ENCODE results near the gene BBS1. TPM values are rescaled to one million over a fixed set of nuclear protein-coding genes. Genes with fewer than 3 reads are reported as not detected.

BBS1 gene
- total and polyA plus RNA-seq, 2 donors (not counting 3 experiments of a cell fraction or from before 2014, with no cell fraction given) = 29.2 to 32.9 TPM

- POLR2A ChIA-PET = interaction anchor here (1.0 to 1.5 kb wide), 4 partner anchors 10 to 199 kb away, joined by 3 to 15 read pairs (median 6); partner anchors contain the start of genes PELI3, RBM4 and RBM4B
- CTCF ChIA-PET = interaction anchor here (1.0 to 1.9 kb wide), 19 partner anchors 9 to 199 kb away, joined by 3 to 12 read pairs (median 4); partner anchors contain the start of genes MRPL11, PELI3 and RBM4B
- Histone ChIP-seq H3K4me1 (ENCODE audit: control insufficient read depth, extremely low read depth, insufficient read depth, low read length) (peaks cover 10% of the 10 kb centered on the region), H3K27me3 (ENCODE audit: control insufficient read depth in 2 of 2, insufficient read depth in 2 of 2, low read length in 2 of 2) (no peaks in the 10 kb centered on the region), H3K9me1 (replicated peaks; ENCODE audit: control insufficient read depth, extremely low read depth, insufficient read depth, low read length) (no peaks in the 10 kb centered on the region), H3K27ac (ENCODE audit: insufficient read depth, low read depth, low read length) (peak overlapping the region; percentile 96), H3K9me3 (replicated peaks; ENCODE audit: control insufficient read depth, insufficient read depth, low read length) (no peaks in the 10 kb centered on the region), H3K36me3 (ENCODE audit: control insufficient read depth in 2 of 2, extremely low read depth in 1 of 2, insufficient read depth in 2 of 2, low read length in 2 of 2) (no peaks in the 10 kb centered on the region), H4K20me1 (replicated peaks; ENCODE audit: control insufficient read depth, extremely low read depth, insufficient read depth, low read length) (no peaks in the 10 kb centered on the region), H3K4me2 (ENCODE audit: insufficient read depth, low read length) (peak overlapping the region; percentile 93), H3K4me3 (replicated peaks in 1 of 3; ENCODE audit: insufficient read depth in 1 of 3, low read depth in 1 of 3, low read length in 3 of 3) (peak overlapping the region; percentile 71 to 89 (median 86)), H3K79me2 (ENCODE audit: control insufficient read depth, insufficient read depth, low read length) (peaks cover 7% of the 10 kb centered on the region), H3K9ac (replicated peaks; ENCODE audit: extremely low read depth, insufficient read depth, low read length) (peak overlapping the region; percentile 99), H2AFZ (ENCODE audit: low read depth, low read length) (peak overlapping the region; percentile 93)
- dilution Hi-C loops (cut with MboI; ENCODE audit: extremely low pct_ligation_motif_present, low sequenced_read_pairs) (no loop called here), intact Hi-C loops (cut with micrococcal nuclease) (loop anchor here (1.0 to 2.0 kb wide), 5 partner anchors 13 to 198 kb away; partner anchors contain the start of genes ACTN3, BBS1, PELI3 and RBM4B)
- DNase-seq (ENCODE audit: low read depth, low spot score) (no peak), FAIRE-seq (no peak)
- TSS peak; percentile 64 for BruUV-seq (replicated peaks)
- TF ChIP-seq EZH2 (IDR thresholded peaks at IDR 0.05; ENCODE audit: borderline replicate concordance, low read depth, low read length, severe bottlenecking) = no peak
- no peak for TF ChIP-seq MYC (IDR thresholded peaks at IDR 0.05; ENCODE audit: low read depth, low read length)
- no peak for TF ChIP-seq POLR2AphosphoS5 (IDR thresholded peaks at IDR 0.05; ENCODE audit: insufficient read depth, low read depth, low read length)
Measured at GRCh38 chr11:66479394-66480116, 30.9 kb upstream of the BBS1 start.

- Histone ChIP-seq H3K27ac (ENCODE audit: insufficient read depth, low read depth, low read length) (peak within 1 kb of the TSS; percentile 96), H3K79me2 (ENCODE audit: control insufficient read depth, insufficient read depth, low read length) (peaks cover 7% of the 10 kb centered on the region), H4K20me1 (replicated peaks; ENCODE audit: control insufficient read depth, extremely low read depth, insufficient read depth, low read length) (no peaks in the 10 kb centered on the region), H3K4me2 (ENCODE audit: insufficient read depth, low read length) (peak within 1 kb of the TSS; percentile 93), H3K9me1 (replicated peaks; ENCODE audit: control insufficient read depth, extremely low read depth, insufficient read depth, low read length) (no peaks in the 10 kb centered on the region), H3K4me1 (ENCODE audit: control insufficient read depth, extremely low read depth, insufficient read depth, low read length) (peaks cover 10% of the 10 kb centered on the region), H3K27me3 (ENCODE audit: control insufficient read depth in 2 of 2, insufficient read depth in 2 of 2, low read length in 2 of 2) (no peaks in the 10 kb centered on the region), H3K9me3 (replicated peaks; ENCODE audit: control insufficient read depth, insufficient read depth, low read length) (no peaks in the 10 kb centered on the region), H3K9ac (replicated peaks; ENCODE audit: extremely low read depth, insufficient read depth, low read length) (peak within 1 kb of the TSS; percentile 99), H3K4me3 (replicated peaks in 1 of 3; ENCODE audit: insufficient read depth in 1 of 3, low read depth in 1 of 3, low read length in 3 of 3) (peak within 1 kb of the TSS; percentile 71 to 89 (median 86)), H3K36me3 (ENCODE audit: control insufficient read depth in 2 of 2, extremely low read depth in 1 of 2, insufficient read depth in 2 of 2, low read length in 2 of 2) (no peaks in the 10 kb centered on the region), H2AFZ (ENCODE audit: low read depth, low read length) (peak within 1 kb of the TSS; percentile 97)
- no peak for TF ChIP-seq GATA2 (IDR thresholded peaks at IDR 0.05; ENCODE audit: insufficient read depth, insufficient read length, low read depth, low read length)
- TF ChIP-seq POLR2A (IDR thresholded peaks at IDR 0.05; ENCODE audit: low read depth, low read length) = peak; percentile 96
- TF ChIP-seq POLR2AphosphoS5 (IDR thresholded peaks at IDR 0.05; ENCODE audit: insufficient read depth, low read depth, low read length) = peak; percentile 95
- intact Hi-C loops (cut with micrococcal nuclease) = loop anchor here (1.0 to 2.0 kb wide), 5 partner anchors 14 to 197 kb away; partner anchors contain the start of genes ACTN3, BBS1, PELI3 and RBM4B
- FAIRE-seq (peak; percentile 93), DNase-seq (ENCODE audit: low read depth, low spot score) (peak; percentile 98)
- CTCF ChIA-PET = interaction anchor here (0.6 to 1.9 kb wide), 13 partner anchors 10 to 198 kb away, joined by 3 to 12 read pairs (median 4); partner anchors contain the start of genes MRPL11 and PELI3
- dilution Hi-C loops (cut with MboI; ENCODE audit: extremely low pct_ligation_motif_present, low sequenced_read_pairs) = no loop called here
- POLR2A ChIA-PET = interaction anchor here (1.0 to 1.5 kb wide), 4 partner anchors 11 to 198 kb away, joined by 3 to 15 read pairs (median 6); partner anchors contain the start of genes PELI3, RBM4 and RBM4B
- BruUV-seq (replicated peaks) = TSS peak; percentile 40
Measured at GRCh38 chr11:66480117-66480938, 30.1 kb upstream of the BBS1 start, which contains the start of gene DPP3. DPP3 (plus strand) TSS chr11:66480434; CDS start chr11:66482201, 1,767 bp downstream.

Measured in endothelial cell of umbilical vein (primary cell).